ENCODE data around the gene CEND1. TPM values are rescaled to one million over a fixed set of nuclear protein-coding genes. Genes with fewer than 3 reads are reported as not detected.
A peak's percentile ranks its signal among the peaks of the same experiment; 100 is the strongest.

The CEND1 gene
- total and polyA plus RNA-seq, 2 of the 13 experiments (the other 11 are each of a cell fraction or from before 2014, with no cell fraction given), result not detected

DNA sequence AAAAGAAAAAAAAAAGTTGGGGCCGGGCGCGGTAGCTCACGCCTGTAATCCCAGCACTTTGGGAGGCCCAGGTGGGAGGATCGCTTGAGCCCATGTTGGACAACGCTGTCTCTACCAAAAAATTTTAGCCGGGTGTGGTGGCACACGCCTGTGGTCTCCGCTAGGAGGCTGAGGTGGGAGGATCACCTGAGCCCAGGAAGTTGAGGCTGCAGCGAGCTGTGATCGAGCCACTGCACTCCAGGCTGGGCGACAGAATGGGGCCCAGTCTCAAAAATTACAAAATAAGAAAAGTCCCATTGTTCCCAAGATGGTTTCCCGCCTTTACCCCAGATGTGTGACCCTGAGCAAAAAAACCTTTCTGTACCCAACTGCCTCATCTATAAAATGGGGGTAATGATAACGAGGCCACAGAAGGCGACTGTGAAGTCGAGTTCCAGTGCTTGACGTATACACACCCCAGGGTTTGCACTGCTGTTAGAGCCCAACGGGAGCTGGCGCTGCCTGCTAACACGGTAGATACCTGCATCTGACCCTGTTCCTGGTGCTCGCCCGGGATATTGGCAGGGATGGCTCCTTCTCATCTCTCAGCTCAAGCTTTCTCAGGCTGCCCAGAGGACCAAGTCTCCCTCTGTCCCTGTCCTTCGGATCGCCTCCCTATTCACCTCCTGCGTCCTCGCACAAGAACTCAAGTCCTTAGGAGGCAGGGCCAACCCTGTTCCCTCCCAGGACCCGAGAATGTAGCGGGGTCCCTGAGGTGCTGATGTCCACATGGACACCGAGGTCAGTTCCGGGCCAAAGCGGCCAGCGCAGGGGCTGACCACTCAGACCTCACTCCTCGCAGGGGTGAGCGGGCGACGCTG lies 18.8 kb upstream of the CEND1 start (continued):
- TF ChIP-seq, protein P1, sequence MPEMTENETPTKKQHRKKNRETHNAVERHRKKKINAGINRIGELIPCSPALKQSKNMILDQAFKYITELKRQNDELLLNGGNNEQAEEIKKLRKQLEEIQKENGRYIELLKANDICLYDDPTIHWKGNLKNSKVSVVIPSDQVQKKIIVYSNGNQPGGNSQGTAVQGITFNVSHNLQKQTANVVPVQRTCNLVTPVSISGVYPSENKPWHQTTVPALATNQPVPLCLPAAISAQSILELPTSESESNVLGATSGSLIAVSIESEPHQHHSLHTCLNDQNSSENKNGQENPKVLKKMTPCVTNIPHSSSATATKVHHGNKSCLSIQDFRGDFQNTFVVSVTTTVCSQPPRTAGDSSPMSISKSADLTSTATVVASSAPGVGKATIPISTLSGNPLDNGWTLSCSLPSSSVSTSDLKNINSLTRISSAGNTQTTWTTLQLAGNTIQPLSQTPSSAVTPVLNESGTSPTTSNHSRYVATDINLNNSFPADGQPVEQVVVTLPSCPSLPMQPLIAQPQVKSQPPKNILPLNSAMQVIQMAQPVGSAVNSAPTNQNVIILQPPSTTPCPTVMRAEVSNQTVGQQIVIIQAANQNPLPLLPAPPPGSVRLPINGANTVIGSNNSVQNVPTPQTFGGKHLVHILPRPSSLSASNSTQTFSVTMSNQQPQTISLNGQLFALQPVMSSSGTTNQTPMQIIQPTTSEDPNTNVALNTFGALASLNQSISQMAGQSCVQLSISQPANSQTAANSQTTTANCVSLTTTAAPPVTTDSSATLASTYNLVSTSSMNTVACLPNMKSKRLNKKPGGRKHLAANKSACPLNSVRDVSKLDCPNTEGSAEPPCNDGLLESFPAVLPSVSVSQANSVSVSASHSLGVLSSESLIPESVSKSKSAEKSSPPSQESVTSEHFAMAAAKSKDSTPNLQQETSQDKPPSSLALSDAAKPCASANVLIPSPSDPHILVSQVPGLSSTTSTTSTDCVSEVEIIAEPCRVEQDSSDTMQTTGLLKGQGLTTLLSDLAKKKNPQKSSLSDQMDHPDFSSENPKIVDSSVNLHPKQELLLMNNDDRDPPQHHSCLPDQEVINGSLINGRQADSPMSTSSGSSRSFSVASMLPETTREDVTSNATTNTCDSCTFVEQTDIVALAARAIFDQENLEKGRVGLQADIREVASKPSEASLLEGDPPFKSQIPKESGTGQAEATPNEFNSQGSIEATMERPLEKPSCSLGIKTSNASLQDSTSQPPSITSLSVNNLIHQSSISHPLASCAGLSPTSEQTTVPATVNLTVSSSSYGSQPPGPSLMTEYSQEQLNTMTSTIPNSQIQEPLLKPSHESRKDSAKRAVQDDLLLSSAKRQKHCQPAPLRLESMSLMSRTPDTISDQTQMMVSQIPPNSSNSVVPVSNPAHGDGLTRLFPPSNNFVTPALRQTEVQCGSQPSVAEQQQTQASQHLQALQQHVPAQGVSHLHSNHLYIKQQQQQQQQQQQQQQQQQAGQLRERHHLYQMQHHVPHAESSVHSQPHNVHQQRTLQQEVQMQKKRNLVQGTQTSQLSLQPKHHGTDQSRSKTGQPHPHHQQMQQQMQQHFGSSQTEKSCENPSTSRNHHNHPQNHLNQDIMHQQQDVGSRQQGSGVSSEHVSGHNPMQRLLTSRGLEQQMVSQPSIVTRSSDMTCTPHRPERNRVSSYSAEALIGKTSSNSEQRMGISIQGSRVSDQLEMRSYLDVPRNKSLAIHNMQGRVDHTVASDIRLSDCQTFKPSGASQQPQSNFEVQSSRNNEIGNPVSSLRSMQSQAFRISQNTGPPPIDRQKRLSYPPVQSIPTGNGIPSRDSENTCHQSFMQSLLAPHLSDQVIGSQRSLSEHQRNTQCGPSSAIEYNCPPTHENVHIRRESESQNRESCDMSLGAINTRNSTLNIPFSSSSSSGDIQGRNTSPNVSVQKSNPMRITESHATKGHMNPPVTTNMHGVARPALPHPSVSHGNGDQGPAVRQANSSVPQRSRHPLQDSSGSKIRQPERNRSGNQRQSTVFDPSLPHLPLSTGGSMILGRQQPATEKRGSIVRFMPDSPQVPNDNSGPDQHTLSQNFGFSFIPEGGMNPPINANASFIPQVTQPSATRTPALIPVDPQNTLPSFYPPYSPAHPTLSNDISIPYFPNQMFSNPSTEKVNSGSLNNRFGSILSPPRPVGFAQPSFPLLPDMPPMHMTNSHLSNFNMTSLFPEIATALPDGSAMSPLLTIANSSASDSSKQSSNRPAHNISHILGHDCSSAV (CRISPR knock-in tag; IDR thresholded peaks at IDR 0.05; ENCODE audit: borderline replicate concordance), result no peak
- TF ChIP-seq ZNF136 (CRISPR knock-in tag; IDR thresholded peaks at IDR 0.05; ENCODE audit: low read depth) (no peak), ZNF234 (CRISPR knock-in tag; conservative IDR thresholded peaks at IDR 0.05) (no peak), ZNF350 (CRISPR knock-in tag; IDR thresholded peaks at IDR 0.05; ENCODE audit: borderline replicate concordance, low read depth) (no peak), ZNF296 (CRISPR knock-in tag; conservative IDR thresholded peaks at IDR 0.05) (peak; percentile 100), KAT8 (CRISPR knock-in tag; IDR thresholded peaks at IDR 0.05) (no peak), KLF11 (CRISPR knock-in tag; IDR thresholded peaks at IDR 0.05) (peak; percentile 10; the same call in 1 of the 2 replicates), ZNF7 (CRISPR knock-in tag; IDR thresholded peaks at IDR 0.05) (peak; percentile 70), ZNF354B (CRISPR knock-in tag; IDR thresholded peaks at IDR 0.05) (no peak; the same call in 1 of the 2 replicates), NR2F6 (IDR thresholded peaks at IDR 0.05) (no peak), NR2F6 (CRISPR knock-in tag; IDR thresholded peaks at IDR 0.05) (peak; percentile 11; the same call in 1 of the 2 replicates), KDM4B (CRISPR knock-in tag; IDR thresholded peaks at IDR 0.05) (peak; percentile 55), ZNF816 (CRISPR knock-in tag; IDR thresholded peaks at IDR 0.05; ENCODE audit: borderline replicate concordance) (0 out of 2 replicates have a peak, but pooled peaks have one; percentile 78), HHEX (CRISPR knock-in tag; IDR thresholded peaks at IDR 0.05) (no peak), NFKBIZ (CRISPR knock-in tag; IDR thresholded peaks at IDR 0.05) (no peak; the same call in 1 of the 2 replicates), POLR2G (IDR thresholded peaks at IDR 0.05; ENCODE audit: low read depth, low read length) (peak; percentile 19; the same call in 1 of the 2 replicates), MTA3 (CRISPR knock-in tag; IDR thresholded peaks at IDR 0.05) (no peak)
- TF ChIP-seq, protein P2, sequence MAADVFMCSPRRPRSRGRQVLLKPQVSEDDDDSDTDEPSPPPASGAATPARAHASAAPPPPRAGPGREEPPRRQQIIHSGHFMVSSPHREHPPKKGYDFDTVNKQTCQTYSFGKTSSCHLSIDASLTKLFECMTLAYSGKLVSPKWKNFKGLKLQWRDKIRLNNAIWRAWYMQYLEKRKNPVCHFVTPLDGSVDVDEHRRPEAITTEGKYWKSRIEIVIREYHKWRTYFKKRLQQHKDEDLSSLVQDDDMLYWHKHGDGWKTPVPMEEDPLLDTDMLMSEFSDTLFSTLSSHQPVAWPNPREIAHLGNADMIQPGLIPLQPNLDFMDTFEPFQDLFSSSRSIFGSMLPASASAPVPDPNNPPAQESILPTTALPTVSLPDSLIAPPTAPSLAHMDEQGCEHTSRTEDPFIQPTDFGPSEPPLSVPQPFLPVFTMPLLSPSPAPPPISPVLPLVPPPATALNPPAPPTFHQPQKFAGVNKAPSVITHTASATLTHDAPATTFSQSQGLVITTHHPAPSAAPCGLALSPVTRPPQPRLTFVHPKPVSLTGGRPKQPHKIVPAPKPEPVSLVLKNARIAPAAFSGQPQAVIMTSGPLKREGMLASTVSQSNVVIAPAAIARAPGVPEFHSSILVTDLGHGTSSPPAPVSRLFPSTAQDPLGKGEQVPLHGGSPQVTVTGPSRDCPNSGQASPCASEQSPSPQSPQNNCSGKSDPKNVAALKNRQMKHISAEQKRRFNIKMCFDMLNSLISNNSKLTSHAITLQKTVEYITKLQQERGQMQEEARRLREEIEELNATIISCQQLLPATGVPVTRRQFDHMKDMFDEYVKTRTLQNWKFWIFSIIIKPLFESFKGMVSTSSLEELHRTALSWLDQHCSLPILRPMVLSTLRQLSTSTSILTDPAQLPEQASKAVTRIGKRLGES (CRISPR knock-in tag; IDR thresholded peaks at IDR 0.05; ENCODE audit: borderline replicate concordance), result no peak
- TF ChIP-seq, protein P3, sequence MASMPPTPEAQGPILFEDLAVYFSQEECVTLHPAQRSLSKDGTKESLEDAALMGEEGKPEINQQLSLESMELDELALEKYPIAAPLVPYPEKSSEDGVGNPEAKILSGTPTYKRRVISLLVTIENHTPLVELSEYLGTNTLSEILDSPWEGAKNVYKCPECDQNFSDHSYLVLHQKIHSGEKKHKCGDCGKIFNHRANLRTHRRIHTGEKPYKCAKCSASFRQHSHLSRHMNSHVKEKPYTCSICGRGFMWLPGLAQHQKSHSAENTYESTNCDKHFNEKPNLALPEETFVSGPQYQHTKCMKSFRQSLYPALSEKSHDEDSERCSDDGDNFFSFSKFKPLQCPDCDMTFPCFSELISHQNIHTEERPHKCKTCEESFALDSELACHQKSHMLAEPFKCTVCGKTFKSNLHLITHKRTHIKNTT (CRISPR knock-in tag; IDR thresholded peaks at IDR 0.05), result no peak

All from HepG2 (cell line).